Stimulated activated CD8-positive, alpha-beta memory T cell treated with anti-CD3 and anti-CD28 coated beads, Interleukin-12 subunit alpha, Interleukin-12 subunit beta, amount 100 ng/mL, for 1 hour (primary cell): Measurements from ENCODE around the gene TTC23.

Source experiments
- DNase-seq: peaks from one replicate; pipeline ENCODE4 v3.0.0-alpha.2; 2020; ENCODE audit warnings: low read depth

The TTC23 gene

DNA sequence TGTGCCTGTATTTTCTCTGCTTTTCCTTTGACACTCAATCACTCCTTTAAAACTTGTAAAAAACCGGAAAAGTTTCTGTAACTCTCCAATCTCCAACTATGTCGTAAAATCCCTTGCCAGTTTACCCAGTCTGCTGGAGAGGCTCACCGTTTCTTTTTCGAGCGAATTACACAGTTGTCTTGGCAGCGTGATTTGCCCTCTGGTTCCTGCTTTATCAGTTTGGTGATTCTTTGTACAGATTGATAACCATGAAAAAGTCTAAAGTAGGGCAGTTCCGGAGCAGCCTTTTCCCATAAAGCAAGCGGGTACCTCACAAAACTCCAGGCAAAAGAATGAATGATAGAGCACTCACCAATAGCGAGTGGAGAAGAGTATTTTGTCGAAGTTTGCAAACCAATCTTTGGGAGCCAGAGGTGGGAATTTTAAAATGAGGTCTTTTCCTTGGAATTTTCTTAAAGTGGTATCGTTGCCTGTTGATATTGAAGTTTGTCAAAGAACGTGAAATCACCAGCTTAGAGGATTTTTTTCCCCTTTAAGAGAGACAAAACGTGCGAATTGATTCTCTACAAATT is at the start of gene TTC23:
Gene TTC23 (minus strand): TSS at position 312 of the 572 bp plus-strand sequence. CDS start 20,869 bp downstream, outside the sequence.
- DNase-seq: no peak

DNA sequence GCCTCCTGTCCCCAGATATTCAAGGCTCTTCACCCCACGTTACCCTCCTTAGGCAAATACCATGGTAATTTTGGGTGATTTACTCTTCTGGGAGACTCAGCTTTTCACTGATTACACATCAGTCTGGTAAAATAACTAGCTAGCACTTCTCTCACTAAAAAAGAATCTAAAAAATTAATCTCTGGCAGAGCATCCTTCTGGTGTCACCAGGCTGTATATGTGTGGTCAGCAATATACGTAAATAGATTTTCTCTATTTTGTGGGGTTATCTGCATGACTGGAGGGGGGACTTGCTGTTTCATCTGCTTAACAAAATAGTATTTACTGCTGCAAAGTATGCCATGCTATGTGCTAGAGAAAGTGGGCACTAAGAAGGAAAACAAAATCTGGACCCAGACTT is 47.0 kb upstream of the TTC23 start:
- DNase-seq: no peak

GRCh38 chr15:99295840-99296239 is 46.5 kb upstream of the TTC23 start:
- no peak for DNase-seq

GRCh38 chr15:99291643-99292042 is 42.3 kb upstream of the TTC23 start:
- no peak for DNase-seq

GRCh38 chr15:99283717-99284116 is 34.3 kb upstream of the TTC23 start:
- no peak for DNase-seq

- DNase-seq: no peak
Observed at GRCh38 chr15:99282586-99282985, 33.2 kb upstream of the TTC23 start.

- no peak for DNase-seq
Observed at GRCh38 chr15:99282121-99282520, 32.7 kb upstream of the TTC23 start.

DNA sequence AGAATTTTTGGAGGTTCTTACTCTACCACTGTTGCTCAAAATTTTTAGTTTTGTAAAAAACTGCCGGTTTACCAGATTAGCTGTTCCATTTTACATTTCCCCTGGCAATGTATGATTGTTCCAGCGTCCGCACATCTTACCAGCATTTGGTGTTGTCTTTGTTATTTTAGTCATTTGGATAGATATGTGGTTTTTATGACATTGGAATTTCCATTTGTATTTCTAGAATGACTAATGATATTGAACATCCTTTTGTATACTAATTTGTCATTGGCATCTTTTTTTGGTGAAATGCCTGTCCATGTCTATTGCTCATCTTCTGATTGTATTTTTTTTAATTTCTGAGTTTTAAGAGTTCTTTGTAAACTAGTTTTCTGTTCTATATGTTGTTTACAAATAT is 30.4 kb upstream of the TTC23 start:
- DNase-seq: no peak

GRCh38 chr15:99279290-99279689 is 29.9 kb upstream of the TTC23 start:
- DNase-seq: no peak

DNA sequence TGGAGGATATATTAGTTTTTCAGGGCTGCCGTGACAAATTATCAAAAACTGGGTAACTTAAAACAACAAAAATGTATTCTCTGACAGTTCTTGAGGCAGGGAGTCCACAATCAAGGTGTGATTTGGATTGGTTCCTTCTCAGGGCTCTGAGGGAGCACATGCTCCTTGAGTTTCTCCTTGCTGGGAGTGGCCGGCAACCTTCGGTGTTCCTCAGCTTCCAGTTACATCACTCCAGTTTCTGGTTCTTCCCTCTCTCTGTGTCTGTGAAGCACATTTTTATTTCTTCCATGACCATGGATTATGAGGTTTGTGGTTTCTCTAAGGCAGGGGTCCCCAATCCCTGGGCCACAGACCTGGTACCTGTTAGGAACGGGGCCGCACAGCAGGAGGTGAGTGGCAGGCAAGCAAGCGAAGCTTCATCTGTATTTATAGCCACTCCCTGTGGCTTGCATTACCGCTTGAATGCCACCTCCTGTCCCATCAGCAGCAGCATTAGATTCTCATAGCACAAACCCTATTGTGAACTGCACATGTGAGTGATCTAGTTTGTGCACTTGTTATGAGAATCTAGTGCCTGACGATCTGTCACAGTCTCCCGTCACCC is 26.2 kb upstream of the TTC23 start:
- no peak for DNase-seq

DNA sequence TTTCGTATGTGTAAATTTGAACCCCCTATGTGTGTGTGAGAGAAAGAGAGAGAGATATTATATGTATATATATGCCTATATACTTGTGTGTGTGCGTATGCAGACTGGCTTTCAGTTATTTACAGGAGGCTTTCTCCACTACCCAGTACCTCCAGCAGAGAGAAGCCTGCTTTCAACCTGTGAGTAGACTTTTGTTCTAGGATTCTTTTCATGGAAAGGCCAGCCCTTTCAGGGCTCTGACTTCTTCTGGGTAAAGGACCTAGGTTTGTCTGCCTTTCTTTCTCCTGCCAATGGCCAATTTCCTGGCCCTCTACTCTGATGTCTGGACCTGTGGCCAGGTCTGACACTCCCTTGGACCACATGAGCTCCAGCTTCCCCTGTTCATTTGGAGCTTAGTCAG is 25.7 kb upstream of the TTC23 start:
- DNase-seq: no peak

GRCh38 chr15:99273801-99274200 is 24.4 kb upstream of the TTC23 start:
- DNase-seq: no peak

- no peak for DNase-seq
Observed at GRCh38 chr15:99268431-99268830, 19.1 kb upstream of the TTC23 start.

- DNase-seq: no peak
Observed at GRCh38 chr15:99267957-99268356, 18.6 kb upstream of the TTC23 start.

GRCh38 chr15:99265541-99266070 is 16.2 kb upstream of the TTC23 start:
- DNase-seq: no peak

DNA sequence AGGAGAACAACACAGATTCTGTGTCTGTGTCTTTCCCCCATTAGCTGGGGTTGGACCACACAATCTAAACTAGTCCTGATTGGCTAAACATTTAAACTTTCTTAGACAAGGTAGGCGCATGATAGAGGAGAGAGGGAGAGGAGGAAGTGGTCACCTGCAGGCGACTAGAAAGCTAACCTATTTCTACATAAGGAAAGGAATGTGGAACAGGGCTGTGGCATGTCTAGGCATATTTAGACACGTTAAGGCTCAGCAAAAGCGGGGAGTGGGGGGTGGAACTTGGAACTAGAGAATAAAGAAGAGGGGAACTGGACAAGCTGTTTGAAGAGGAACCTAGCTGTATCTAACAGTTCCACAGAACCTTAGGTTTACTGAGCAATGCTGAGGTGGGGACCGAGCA is 14.7 kb upstream of the TTC23 start:
- DNase-seq: no peak

GRCh38 chr15:99257107-99257750 is 7.8 kb upstream of the TTC23 start:
- no peak for DNase-seq

- DNase-seq: no peak
Observed at GRCh38 chr15:99253381-99254090, 4.2 kb upstream of the TTC23 start.

DNA sequence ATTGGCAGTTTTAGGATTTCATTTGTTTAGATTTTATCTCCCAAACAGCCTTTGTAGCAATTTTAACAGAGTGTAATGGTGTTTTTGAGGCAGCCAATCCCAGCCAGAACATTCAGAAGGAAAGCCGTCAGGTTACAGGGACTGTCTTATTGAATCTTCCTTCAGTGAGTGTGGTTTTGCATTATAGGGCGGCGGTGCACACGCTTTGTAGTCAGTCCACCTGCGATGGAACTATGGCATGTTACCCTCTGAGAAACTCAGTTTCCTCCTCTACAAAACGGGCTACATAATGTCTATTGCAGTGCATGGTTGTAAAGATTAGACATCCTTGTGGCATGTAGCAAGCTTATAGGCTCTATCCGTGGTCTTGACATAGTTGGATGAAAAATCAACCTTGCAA is 2.9 kb upstream of the TTC23 start:
- DNase-seq: no peak

- peak; percentile 86 for DNase-seq
Observed at GRCh38 chr15:99250857-99251841, 1.8 kb upstream of the TTC23 start, which contains the start of gene LRRC28. Gene LRRC28 (plus strand): TSS chr15:99251481. CDS start chr15:99255958, 4,477 bp downstream.

DNA sequence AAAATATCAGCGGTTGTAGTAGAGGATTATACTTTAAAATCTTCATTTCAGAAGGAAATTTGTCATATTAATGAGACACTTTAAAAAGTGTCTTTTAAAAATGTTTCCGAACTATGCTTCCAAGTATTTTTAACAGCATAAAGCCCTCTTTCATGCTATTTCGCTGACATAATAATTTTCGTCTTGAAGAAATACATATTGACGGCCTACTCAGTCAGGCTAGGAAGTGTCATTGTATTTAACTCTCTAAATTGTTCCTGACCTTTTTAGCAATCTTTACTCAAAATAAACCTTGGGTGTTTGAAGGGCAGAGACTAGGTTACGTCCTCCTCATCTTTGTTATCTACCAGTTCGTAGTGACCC is 1.1 kb upstream of the TTC23 start:
- DNase-seq: no peak

DNA sequence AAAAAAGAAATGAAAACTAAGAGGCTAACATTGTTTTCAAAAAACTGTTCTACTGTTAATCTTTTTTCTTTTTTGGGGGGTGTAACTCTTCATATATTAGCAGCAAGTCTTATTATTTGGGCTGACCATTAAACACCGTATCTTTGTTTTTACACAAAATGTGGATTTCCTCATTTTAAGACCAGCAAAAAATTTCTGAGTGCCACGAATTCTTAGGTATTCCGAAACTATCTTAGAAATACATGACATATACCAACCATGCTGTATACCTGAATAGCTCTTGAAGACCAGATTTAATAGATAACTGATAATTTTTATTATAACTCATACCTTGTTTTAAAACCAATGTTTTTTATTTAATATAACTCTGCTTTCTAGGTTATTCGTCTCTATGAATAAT is 620 bp upstream of the TTC23 start:
- no peak for DNase-seq
